ENCODE measurements around the gene CIITA. TPM values are rescaled to one million over a fixed set of nuclear protein-coding genes. Genes with fewer than 3 reads are reported as not detected.

CIITA gene
- total and polyA plus RNA-seq, 10 of the 15 experiments (the other 5 are each of a cell fraction or from before 2014, with no cell fraction given) = 11.5 to 145 (median 49.7) TPM

GRCh38 chr16:10981697-10982216 is 104.8 kb downstream of the CIITA start:
- 0% methylated on average over 4 of the region's 4 CpGs for WGBS (ENCODE audit: insufficient coverage, insufficient replicate concordance, low lambda C conversion rate, missing lambda C conversion rate)
- Histone ChIP-seq H3K9me3 (replicated peaks; ENCODE audit: control insufficient read depth, insufficient read depth, low read length) (no peaks in the 10 kb centered on the region), H3K4me3 (no peak overlapping the region), H3K9ac (ENCODE audit: control insufficient read depth, insufficient read depth, low read length) (no peak overlapping the region; the same call in 1 of the 2 replicates), H3K27ac (ENCODE audit: control insufficient read depth, insufficient read depth) (peak overlapping the region; percentile 55; the same call in 1 of the 2 replicates), H3K36me3 (ENCODE audit: control insufficient read depth in 2 of 2, insufficient read depth in 2 of 2, low read length in 1 of 2) (peaks cover 12 to 16% of the 10 kb centered on the region in 2 experiments), H2AFZ (ENCODE audit: control insufficient read depth, low read depth, low read length) (no peak overlapping the region), H3K27me3 (replicated peaks in 1 of 2; ENCODE audit: control insufficient read depth in 2 of 2, insufficient read depth in 2 of 2, low read length in 1 of 2) (no peaks in the 10 kb centered on the region), H4K20me1 (ENCODE audit: control insufficient read depth, insufficient read depth) (no peaks in the 10 kb centered on the region), H3K79me2 (ENCODE audit: control insufficient read depth, insufficient read depth, low read length) (no peaks in the 10 kb centered on the region), H3K4me2 (ENCODE audit: control insufficient read depth, insufficient read depth) (peak overlapping the region; percentile 71), H3K4me1 (ENCODE audit: control insufficient read depth, insufficient read depth, low read length) (peaks cover 20% of the 10 kb centered on the region)
- in situ Hi-C loops (cut with MboI) = no loop called here
- FAIRE-seq (peak; percentile 81), DNase-seq (ENCODE audit: low read depth, low spot score) (no peak), ATAC-seq (peak; percentile 94)
- intact Hi-C loops (cut with micrococcal nuclease; ENCODE audit: unreplicated experiment) = loop anchor here (1.0 to 5.0 kb wide), 3 partner anchors 15 to 276 kb away; partner anchors contain the start of gene SOCS1
- RAD21 ChIA-PET (ENCODE audit: unreplicated experiment) = interaction anchor here (0.8 to 4.6 kb wide), 13 partner anchors 10 to 375 kb away, joined by 3 to 47 read pairs (median 5); partner anchors contain the start of gene SOCS1
- no TSS peak for BruUV-seq (replicated peaks)
- CTCF ChIA-PET = interaction anchor here (0.5 to 4.7 kb wide), 19 partner anchors 9 to 378 kb away, joined by 3 to 61 read pairs (median 4); partner anchors contain the start of gene SOCS1
- POLR2A ChIA-PET = interaction anchor here (1.2 to 2.8 kb wide), 6 partner anchors 17 to 316 kb away, joined by 3 to 15 read pairs (median 4); partner anchors contain the start of gene SOCS1
- SMC1A ChIA-PET (ENCODE audit: uncharacterized antibody, unreplicated experiment) = interaction anchor here (0.7 to 3.3 kb wide), 14 partner anchors 10 to 376 kb away, joined by 4 to 48 read pairs (median 6); partner anchors contain the start of gene SOCS1
- TF ChIP-seq TARDBP (IDR thresholded peaks at IDR 0.05; ENCODE audit: borderline replicate concordance) = no peak
- TF ChIP-seq, protein P1, sequence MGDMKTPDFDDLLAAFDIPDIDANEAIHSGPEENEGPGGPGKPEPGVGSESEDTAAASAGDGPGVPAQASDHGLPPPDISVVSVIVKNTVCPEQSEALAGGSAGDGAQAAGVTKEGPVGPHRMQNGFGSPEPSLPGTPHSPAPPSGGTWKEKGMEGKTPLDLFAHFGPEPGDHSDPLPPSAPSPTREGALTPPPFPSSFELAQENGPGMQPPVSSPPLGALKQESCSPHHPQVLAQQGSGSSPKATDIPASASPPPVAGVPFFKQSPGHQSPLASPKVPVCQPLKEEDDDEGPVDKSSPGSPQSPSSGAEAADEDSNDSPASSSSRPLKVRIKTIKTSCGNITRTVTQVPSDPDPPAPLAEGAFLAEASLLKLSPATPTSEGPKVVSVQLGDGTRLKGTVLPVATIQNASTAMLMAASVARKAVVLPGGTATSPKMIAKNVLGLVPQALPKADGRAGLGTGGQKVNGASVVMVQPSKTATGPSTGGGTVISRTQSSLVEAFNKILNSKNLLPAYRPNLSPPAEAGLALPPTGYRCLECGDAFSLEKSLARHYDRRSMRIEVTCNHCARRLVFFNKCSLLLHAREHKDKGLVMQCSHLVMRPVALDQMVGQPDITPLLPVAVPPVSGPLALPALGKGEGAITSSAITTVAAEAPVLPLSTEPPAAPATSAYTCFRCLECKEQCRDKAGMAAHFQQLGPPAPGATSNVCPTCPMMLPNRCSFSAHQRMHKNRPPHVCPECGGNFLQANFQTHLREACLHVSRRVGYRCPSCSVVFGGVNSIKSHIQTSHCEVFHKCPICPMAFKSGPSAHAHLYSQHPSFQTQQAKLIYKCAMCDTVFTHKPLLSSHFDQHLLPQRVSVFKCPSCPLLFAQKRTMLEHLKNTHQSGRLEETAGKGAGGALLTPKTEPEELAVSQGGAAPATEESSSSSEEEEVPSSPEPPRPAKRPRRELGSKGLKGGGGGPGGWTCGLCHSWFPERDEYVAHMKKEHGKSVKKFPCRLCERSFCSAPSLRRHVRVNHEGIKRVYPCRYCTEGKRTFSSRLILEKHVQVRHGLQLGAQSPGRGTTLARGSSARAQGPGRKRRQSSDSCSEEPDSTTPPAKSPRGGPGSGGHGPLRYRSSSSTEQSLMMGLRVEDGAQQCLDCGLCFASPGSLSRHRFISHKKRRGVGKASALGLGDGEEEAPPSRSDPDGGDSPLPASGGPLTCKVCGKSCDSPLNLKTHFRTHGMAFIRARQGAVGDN (IDR thresholded peaks at IDR 0.05) = peak; percentile 54
- TF ChIP-seq, protein P2, sequence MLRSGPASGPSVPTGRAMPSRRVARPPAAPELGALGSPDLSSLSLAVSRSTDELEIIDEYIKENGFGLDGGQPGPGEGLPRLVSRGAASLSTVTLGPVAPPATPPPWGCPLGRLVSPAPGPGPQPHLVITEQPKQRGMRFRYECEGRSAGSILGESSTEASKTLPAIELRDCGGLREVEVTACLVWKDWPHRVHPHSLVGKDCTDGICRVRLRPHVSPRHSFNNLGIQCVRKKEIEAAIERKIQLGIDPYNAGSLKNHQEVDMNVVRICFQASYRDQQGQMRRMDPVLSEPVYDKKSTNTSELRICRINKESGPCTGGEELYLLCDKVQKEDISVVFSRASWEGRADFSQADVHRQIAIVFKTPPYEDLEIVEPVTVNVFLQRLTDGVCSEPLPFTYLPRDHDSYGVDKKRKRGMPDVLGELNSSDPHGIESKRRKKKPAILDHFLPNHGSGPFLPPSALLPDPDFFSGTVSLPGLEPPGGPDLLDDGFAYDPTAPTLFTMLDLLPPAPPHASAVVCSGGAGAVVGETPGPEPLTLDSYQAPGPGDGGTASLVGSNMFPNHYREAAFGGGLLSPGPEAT (IDR thresholded peaks at IDR 0.05; ENCODE audit: low read depth) = 0 out of 2 replicates have a peak, but pooled peaks have one; percentile 37
- TF ChIP-seq HDAC2 (IDR thresholded peaks at IDR 0.05) = no peak
- no peak for TF ChIP-seq EZH2 (IDR thresholded peaks at IDR 0.05; ENCODE audit: borderline replicate concordance, control insufficient read depth, low read depth, low read length)
- TF ChIP-seq, protein P3, sequence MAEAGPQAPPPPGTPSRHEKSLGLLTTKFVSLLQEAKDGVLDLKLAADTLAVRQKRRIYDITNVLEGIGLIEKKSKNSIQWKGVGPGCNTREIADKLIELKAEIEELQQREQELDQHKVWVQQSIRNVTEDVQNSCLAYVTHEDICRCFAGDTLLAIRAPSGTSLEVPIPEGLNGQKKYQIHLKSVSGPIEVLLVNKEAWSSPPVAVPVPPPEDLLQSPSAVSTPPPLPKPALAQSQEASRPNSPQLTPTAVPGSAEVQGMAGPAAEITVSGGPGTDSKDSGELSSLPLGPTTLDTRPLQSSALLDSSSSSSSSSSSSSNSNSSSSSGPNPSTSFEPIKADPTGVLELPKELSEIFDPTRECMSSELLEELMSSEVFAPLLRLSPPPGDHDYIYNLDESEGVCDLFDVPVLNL (IDR thresholded peaks at IDR 0.05; ENCODE audit: low read depth, low read length) = no peak
- TF ChIP-seq, protein P4, sequence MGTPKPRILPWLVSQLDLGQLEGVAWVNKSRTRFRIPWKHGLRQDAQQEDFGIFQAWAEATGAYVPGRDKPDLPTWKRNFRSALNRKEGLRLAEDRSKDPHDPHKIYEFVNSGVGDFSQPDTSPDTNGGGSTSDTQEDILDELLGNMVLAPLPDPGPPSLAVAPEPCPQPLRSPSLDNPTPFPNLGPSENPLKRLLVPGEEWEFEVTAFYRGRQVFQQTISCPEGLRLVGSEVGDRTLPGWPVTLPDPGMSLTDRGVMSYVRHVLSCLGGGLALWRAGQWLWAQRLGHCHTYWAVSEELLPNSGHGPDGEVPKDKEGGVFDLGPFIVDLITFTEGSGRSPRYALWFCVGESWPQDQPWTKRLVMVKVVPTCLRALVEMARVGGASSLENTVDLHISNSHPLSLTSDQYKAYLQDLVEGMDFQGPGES (IDR thresholded peaks at IDR 0.05) = no peak
- TF ChIP-seq TCF3 (IDR thresholded peaks at IDR 0.05; ENCODE audit: borderline replicate concordance, insufficient read depth, low read depth, low read length) = no peak
- peak; percentile 54 for TF ChIP-seq RAD21 (IDR thresholded peaks at IDR 0.05; ENCODE audit: insufficient read depth, low read depth, low read length)
- TF ChIP-seq EED (IDR thresholded peaks at IDR 0.05; ENCODE audit: low read depth) = no peak
- TF ChIP-seq MTA3 (IDR thresholded peaks at IDR 0.05; ENCODE audit: borderline replicate concordance, low read length) = no peak
- TF ChIP-seq SREBF1 (IDR thresholded peaks at IDR 0.05; ENCODE audit: low read length) = no peak
- peak; percentile 99 for TF ChIP-seq MEF2B (IDR thresholded peaks at IDR 0.05; ENCODE audit: partially characterized antibody, poor library complexity, severe bottlenecking)
- TF ChIP-seq SPI1 (IDR thresholded peaks at IDR 0.05; ENCODE audit: borderline replicate concordance, insufficient read depth, low read depth, low read length) = no peak
- TF ChIP-seq HCFC1 (IDR thresholded peaks at IDR 0.05; ENCODE audit: low read length) = 0 out of 2 replicates have a peak, but pooled peaks have one; percentile 44
